ENCODE measurements around the gene ADAM8. TPM values are rescaled to one million over a fixed set of nuclear protein-coding genes. Genes with fewer than 3 reads are reported as not detected.
"Not testable (repeated sequence)": the region's sequence is repeated elsewhere in the genome, so short reads cannot be mapped to it uniquely, and the experiment has no call there.

The ADAM8 gene
- total and polyA plus RNA-seq, 2 donors, result 8.3 to 19.2 TPM

- H3K27me3 ChIP-seq (ENCODE audit: control insufficient read depth in 2 of 2, insufficient read depth in 1 of 2, low read length in 1 of 2), result peaks cover 56 to 65% of the 10 kb centered on the region in 2 donors
Observed at GRCh38 chr10:133227256-133227655, 49.4 kb downstream of the ADAM8 start.

DNA sequence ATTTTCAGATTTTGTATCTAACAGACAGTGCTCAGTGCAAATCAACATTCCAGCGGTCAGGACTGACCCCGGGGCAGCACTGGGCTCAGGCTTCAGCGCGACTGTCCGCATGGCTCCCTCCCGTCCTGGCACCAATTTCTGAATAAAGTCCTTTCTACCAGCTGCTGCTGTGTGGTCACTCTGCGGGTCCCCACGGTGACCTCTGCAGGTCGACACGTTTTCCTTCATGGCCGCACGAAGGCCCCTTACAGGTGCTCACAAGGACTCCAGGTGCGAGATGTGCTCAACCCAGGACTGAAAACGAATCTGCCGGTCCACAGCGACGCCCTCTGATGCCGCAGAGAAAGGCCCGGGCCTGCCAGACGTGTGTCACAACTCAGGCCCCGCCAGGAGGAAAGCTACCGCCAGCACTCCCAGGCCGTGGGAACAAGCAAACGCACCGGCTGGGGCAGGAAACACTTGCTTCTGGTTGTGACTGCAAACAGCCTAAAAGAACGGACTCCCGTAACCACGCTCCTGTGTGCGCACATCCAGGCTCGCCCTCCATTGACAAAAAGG is 50.3 kb downstream of the ADAM8 start:
- Histone ChIP-seq H3K9me3 (ENCODE audit: control insufficient read depth in 2 of 2, insufficient read depth in 1 of 2, low read length in 1 of 2) (no peaks in the 10 kb centered on the region), H3K27ac (ENCODE audit: low read depth in 1 of 2, low read length in 1 of 2) (no peak overlapping the region), H3K36me3 (ENCODE audit: control insufficient read depth in 2 of 2, insufficient read depth in 2 of 2, low read length in 1 of 2) (no peaks in the 10 kb centered on the region), H3K27me3 (ENCODE audit: control insufficient read depth in 2 of 2, insufficient read depth in 1 of 2, low read length in 1 of 2) (peaks cover 46 to 56% of the 10 kb centered on the region in 2 donors), H3K4me1 (ENCODE audit: control insufficient read depth in 2 of 2, insufficient read depth in 2 of 2, low read length in 2 of 2) (peaks cover 0 to 6% of the 10 kb centered on the region in 2 donors), H3K4me3 (ENCODE audit: low read length in 2 of 2) (no peak overlapping the region)
- no peak for DNase-seq (ENCODE audit: low read depth in 6 of 9, low spot score in 9 of 9)
- WGBS, result 35% methylated on average over 30 of the region's 30 CpGs

More at GRCh38 chr10:133227256-133227655, 49.4 kb downstream of the ADAM8 start:
- Histone ChIP-seq H3K9me3 (ENCODE audit: control insufficient read depth in 2 of 2, insufficient read depth in 1 of 2, low read length in 1 of 2) (no peaks in the 10 kb centered on the region), H3K4me3 (ENCODE audit: low read length in 2 of 2) (no peak overlapping the region), H3K27ac (ENCODE audit: low read depth in 1 of 2, low read length in 1 of 2) (no peak overlapping the region), H3K4me1 (ENCODE audit: control insufficient read depth in 2 of 2, insufficient read depth in 2 of 2, low read length in 2 of 2) (peaks cover 0 to 6% of the 10 kb centered on the region in 2 donors), H3K36me3 (ENCODE audit: control insufficient read depth in 2 of 2, insufficient read depth in 2 of 2, low read length in 1 of 2) (no peaks in the 10 kb centered on the region)
- no peak for DNase-seq (ENCODE audit: low read depth in 6 of 9, low spot score in 9 of 9)
- whole genome bisulfite sequencing, result 96% methylated on average over 21 of the region's 21 CpGs

DNA sequence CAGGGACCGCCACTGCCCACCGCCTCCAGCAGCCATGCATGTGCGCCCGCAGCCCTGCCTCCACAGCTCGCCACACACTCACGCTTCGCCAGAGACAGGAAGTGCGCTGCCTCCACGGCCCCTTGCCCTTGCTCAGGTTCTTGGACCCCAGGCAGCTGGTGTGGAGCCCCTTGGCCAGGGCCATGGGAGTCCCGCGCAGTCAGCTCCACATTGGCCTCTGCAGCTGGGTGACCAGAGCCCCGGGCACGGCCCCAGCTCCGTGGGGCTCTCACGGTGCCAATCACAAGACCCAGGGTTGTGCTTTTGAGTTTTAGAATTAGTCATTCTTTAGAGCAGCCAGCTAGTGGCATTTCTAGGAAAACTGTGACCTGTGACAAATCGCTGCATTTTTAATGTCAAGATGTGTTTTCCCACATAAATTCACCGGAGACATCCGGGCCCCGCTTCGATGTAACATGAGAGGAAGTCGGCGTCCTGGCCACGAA is 50.9 kb downstream of the ADAM8 start:
- WGBS, result 67% methylated on average over 23 of the region's 23 CpGs
- Histone ChIP-seq H3K4me3 (ENCODE audit: low read length in 2 of 2) (no peak overlapping the region), H3K4me1 (ENCODE audit: control insufficient read depth in 2 of 2, insufficient read depth in 2 of 2, low read length in 2 of 2) (peaks cover 0 to 6% of the 10 kb centered on the region in 2 donors), H3K9me3 (ENCODE audit: control insufficient read depth in 2 of 2, insufficient read depth in 1 of 2, low read length in 1 of 2) (no peaks in the 10 kb centered on the region), H3K27me3 (ENCODE audit: control insufficient read depth in 2 of 2, insufficient read depth in 1 of 2, low read length in 1 of 2) (peaks cover 40 to 56% of the 10 kb centered on the region in 2 donors), H3K36me3 (ENCODE audit: control insufficient read depth in 2 of 2, insufficient read depth in 2 of 2, low read length in 1 of 2) (no peaks in the 10 kb centered on the region), H3K27ac (ENCODE audit: low read depth in 1 of 2, low read length in 1 of 2) (no peak overlapping the region)
- DNase-seq (ENCODE audit: low read depth in 6 of 9, low spot score in 9 of 9), result no peak

- no peak for DNase-seq (ENCODE audit: low read depth in 6 of 9, low spot score in 9 of 9)
- no peaks in the 10 kb centered on the region for H3K9me3 ChIP-seq (ENCODE audit: control insufficient read depth in 2 of 2, insufficient read depth in 1 of 2, low read length in 1 of 2)
- peaks cover 32 to 54% of the 10 kb centered on the region in 2 donors for H3K27me3 ChIP-seq (ENCODE audit: control insufficient read depth in 2 of 2, insufficient read depth in 1 of 2, low read length in 1 of 2)
- 89% methylated on average over 25 of the region's 25 CpGs for WGBS
- H3K4me3 ChIP-seq (ENCODE audit: low read length in 2 of 2), result no peak overlapping the region
- H3K4me1 ChIP-seq (ENCODE audit: control insufficient read depth in 2 of 2, insufficient read depth in 2 of 2, low read length in 2 of 2), result peaks cover 0 to 6% of the 10 kb centered on the region in 2 donors
- peak overlapping the region in 1 of 2 donors; percentile 26 for H3K27ac ChIP-seq (ENCODE audit: low read depth in 1 of 2, low read length in 1 of 2)
- H3K36me3 ChIP-seq (ENCODE audit: control insufficient read depth in 2 of 2, insufficient read depth in 2 of 2, low read length in 1 of 2), result no peaks in the 10 kb centered on the region
Observed at GRCh38 chr10:133224756-133225372, 51.8 kb downstream of the ADAM8 start.

GRCh38 chr10:133224076-133224475 is 52.6 kb downstream of the ADAM8 start:
- WGBS, result 85% methylated on average over 14 of the region's 14 CpGs
- no peak for DNase-seq (ENCODE audit: low read depth in 6 of 9, low spot score in 9 of 9)
- Histone ChIP-seq H3K36me3 (ENCODE audit: control insufficient read depth in 2 of 2, insufficient read depth in 2 of 2, low read length in 1 of 2) (no peaks in the 10 kb centered on the region), H3K4me3 (ENCODE audit: low read length in 2 of 2) (no peak overlapping the region), H3K27ac (ENCODE audit: low read depth in 1 of 2, low read length in 1 of 2) (no peak overlapping the region), H3K4me1 (ENCODE audit: control insufficient read depth in 2 of 2, insufficient read depth in 2 of 2, low read length in 2 of 2) (peaks cover 0 to 6% of the 10 kb centered on the region in 2 donors), H3K27me3 (ENCODE audit: control insufficient read depth in 2 of 2, insufficient read depth in 1 of 2, low read length in 1 of 2) (peaks cover 24 to 53% of the 10 kb centered on the region in 2 donors), H3K9me3 (ENCODE audit: control insufficient read depth in 2 of 2, insufficient read depth in 1 of 2, low read length in 1 of 2) (no peaks in the 10 kb centered on the region)

DNA sequence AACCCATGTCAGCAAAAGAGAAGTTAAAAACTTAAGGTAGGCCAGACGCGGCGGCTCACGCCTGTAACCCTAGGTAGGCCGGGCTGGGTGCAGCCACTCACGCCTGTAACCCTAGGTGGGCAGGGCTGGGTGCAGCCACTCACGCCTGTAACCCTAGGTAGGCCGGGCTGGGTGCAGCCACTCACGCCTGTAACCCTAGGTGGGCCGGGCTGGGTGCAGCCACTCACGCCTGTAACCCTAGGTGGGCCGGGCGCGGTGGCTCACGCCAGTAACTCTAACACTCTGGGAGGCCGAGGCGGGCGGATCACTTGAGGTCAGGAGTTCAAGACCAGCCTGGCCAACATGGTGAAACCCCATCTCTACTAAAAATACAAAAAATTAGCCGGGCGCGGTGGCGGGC is 54.9 kb downstream of the ADAM8 start:
- not testable (repeated sequence) for H3K27ac ChIP-seq (ENCODE audit: low read depth in 1 of 2, low read length in 1 of 2); H3K36me3 ChIP-seq (ENCODE audit: control insufficient read depth in 2 of 2, insufficient read depth in 2 of 2, low read length in 1 of 2); H3K4me3 ChIP-seq (ENCODE audit: low read length in 2 of 2); DNase-seq (ENCODE audit: low read depth in 6 of 9, low spot score in 9 of 9); H3K9me3 ChIP-seq (ENCODE audit: control insufficient read depth in 2 of 2, insufficient read depth in 1 of 2, low read length in 1 of 2); H3K4me1 ChIP-seq (ENCODE audit: control insufficient read depth in 2 of 2, insufficient read depth in 2 of 2, low read length in 2 of 2)
- H3K27me3 ChIP-seq (ENCODE audit: control insufficient read depth in 2 of 2, insufficient read depth in 1 of 2, low read length in 1 of 2), result peaks cover 10 to 32% of the 10 kb centered on the region in 2 donors
- 91% methylated on average over 17 of the region's 22 CpGs for WGBS

- 92% methylated on average over 11 of the region's 11 CpGs for WGBS
Observed at GRCh38 chr10:133221331-133221730, 55.3 kb downstream of the ADAM8 start.

GRCh38 chr10:133219782-133220181 is 56.9 kb downstream of the ADAM8 start:
- Histone ChIP-seq H3K36me3 (ENCODE audit: control insufficient read depth in 2 of 2, insufficient read depth in 2 of 2, low read length in 1 of 2) (no peaks in the 10 kb centered on the region), H3K27ac (ENCODE audit: low read depth in 1 of 2, low read length in 1 of 2) (no peak overlapping the region), H3K27me3 (ENCODE audit: control insufficient read depth in 2 of 2, insufficient read depth in 1 of 2, low read length in 1 of 2) (peaks cover 0 to 17% of the 10 kb centered on the region in 2 donors), H3K9me3 (ENCODE audit: control insufficient read depth in 2 of 2, insufficient read depth in 1 of 2, low read length in 1 of 2) (peaks cover 0 to 2% of the 10 kb centered on the region in 2 donors), H3K4me3 (ENCODE audit: low read length in 2 of 2) (no peak overlapping the region), H3K4me1 (ENCODE audit: control insufficient read depth in 2 of 2, insufficient read depth in 2 of 2, low read length in 2 of 2) (no peaks in the 10 kb centered on the region)
- DNase-seq (ENCODE audit: low read depth in 6 of 9, low spot score in 9 of 9), result no peak
- 22% methylated on average over 28 of the region's 28 CpGs for WGBS

More at GRCh38 chr10:133221331-133221730, 55.3 kb downstream of the ADAM8 start:
- Histone ChIP-seq H3K27ac (ENCODE audit: low read depth in 1 of 2, low read length in 1 of 2) (no peak overlapping the region), H3K9me3 (ENCODE audit: control insufficient read depth in 2 of 2, insufficient read depth in 1 of 2, low read length in 1 of 2) (peaks cover 0 to 2% of the 10 kb centered on the region in 2 donors), H3K27me3 (ENCODE audit: control insufficient read depth in 2 of 2, insufficient read depth in 1 of 2, low read length in 1 of 2) (peaks cover 7 to 28% of the 10 kb centered on the region in 2 donors), H3K4me3 (ENCODE audit: low read length in 2 of 2) (no peak overlapping the region), H3K4me1 (ENCODE audit: control insufficient read depth in 2 of 2, insufficient read depth in 2 of 2, low read length in 2 of 2) (peaks cover 0 to 6% of the 10 kb centered on the region in 2 donors), H3K36me3 (ENCODE audit: control insufficient read depth in 2 of 2, insufficient read depth in 2 of 2, low read length in 1 of 2) (no peaks in the 10 kb centered on the region)
- no peak for DNase-seq (ENCODE audit: low read depth in 6 of 9, low spot score in 9 of 9)

- peaks cover 0 to 12% of the 10 kb centered on the region in 2 donors for H3K27me3 ChIP-seq (ENCODE audit: control insufficient read depth in 2 of 2, insufficient read depth in 1 of 2, low read length in 1 of 2)
- H3K27ac ChIP-seq (ENCODE audit: low read depth in 1 of 2, low read length in 1 of 2), result no peak overlapping the region
- no peaks in the 10 kb centered on the region for H3K36me3 ChIP-seq (ENCODE audit: control insufficient read depth in 2 of 2, insufficient read depth in 2 of 2, low read length in 1 of 2)
- no peak for DNase-seq (ENCODE audit: low read depth in 6 of 9, low spot score in 9 of 9)
- peaks cover 0 to 2% of the 10 kb centered on the region in 2 donors for H3K9me3 ChIP-seq (ENCODE audit: control insufficient read depth in 2 of 2, insufficient read depth in 1 of 2, low read length in 1 of 2)
- H3K4me3 ChIP-seq (ENCODE audit: low read length in 2 of 2), result no peak overlapping the region
- WGBS, result 90% methylated on average over 20 of the region's 20 CpGs
- H3K4me1 ChIP-seq (ENCODE audit: control insufficient read depth in 2 of 2, insufficient read depth in 2 of 2, low read length in 2 of 2), result no peaks in the 10 kb centered on the region
Observed at GRCh38 chr10:133218891-133219290, 57.8 kb downstream of the ADAM8 start.

Measured in thymus (tissue), 11 donors.